ENCODE results near the gene CFH. TPM values are rescaled to one million over a fixed set of nuclear protein-coding genes. Genes with fewer than 3 reads are reported as not detected.
"Not testable (repeated sequence)": the region's sequence is repeated elsewhere in the genome, so short reads cannot be mapped to it uniquely, and the experiment has no call there.

The CFH gene
- total RNA-seq, 1 donor = 164 TPM

- Histone ChIP-seq H3K4me2 (ENCODE audit: insufficient read depth, low read length) (no peak overlapping the region), H3K4me3 (ENCODE audit: insufficient read depth, low read length) (no peak overlapping the region), H3K79me2 (ENCODE audit: insufficient read depth, low read length) (no peaks in the 10 kb centered on the region), H2AFZ (ENCODE audit: low read length) (no peak overlapping the region), H3K9me3 (ENCODE audit: low read depth, low read length) (no peaks in the 10 kb centered on the region), H3K36me3 (ENCODE audit: insufficient read depth, low read length) (no peaks in the 10 kb centered on the region), H3K27me3 (ENCODE audit: insufficient read depth, low read length) (no peaks in the 10 kb centered on the region), H3K27ac (ENCODE audit: low read depth, low read length) (no peak overlapping the region), H4K20me1 (ENCODE audit: insufficient read depth, low read length) (no peaks in the 10 kb centered on the region), H3K4me1 (ENCODE audit: insufficient read depth, low read length) (no peaks in the 10 kb centered on the region)
- TF ChIP-seq, protein P1, sequence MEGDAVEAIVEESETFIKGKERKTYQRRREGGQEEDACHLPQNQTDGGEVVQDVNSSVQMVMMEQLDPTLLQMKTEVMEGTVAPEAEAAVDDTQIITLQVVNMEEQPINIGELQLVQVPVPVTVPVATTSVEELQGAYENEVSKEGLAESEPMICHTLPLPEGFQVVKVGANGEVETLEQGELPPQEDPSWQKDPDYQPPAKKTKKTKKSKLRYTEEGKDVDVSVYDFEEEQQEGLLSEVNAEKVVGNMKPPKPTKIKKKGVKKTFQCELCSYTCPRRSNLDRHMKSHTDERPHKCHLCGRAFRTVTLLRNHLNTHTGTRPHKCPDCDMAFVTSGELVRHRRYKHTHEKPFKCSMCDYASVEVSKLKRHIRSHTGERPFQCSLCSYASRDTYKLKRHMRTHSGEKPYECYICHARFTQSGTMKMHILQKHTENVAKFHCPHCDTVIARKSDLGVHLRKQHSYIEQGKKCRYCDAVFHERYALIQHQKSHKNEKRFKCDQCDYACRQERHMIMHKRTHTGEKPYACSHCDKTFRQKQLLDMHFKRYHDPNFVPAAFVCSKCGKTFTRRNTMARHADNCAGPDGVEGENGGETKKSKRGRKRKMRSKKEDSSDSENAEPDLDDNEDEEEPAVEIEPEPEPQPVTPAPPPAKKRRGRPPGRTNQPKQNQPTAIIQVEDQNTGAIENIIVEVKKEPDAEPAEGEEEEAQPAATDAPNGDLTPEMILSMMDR (IDR thresholded peaks at IDR 0.05; ENCODE audit: extremely low read depth, low read depth, low read length) = no peak
- no peak for DNase-seq (ENCODE audit: insufficient read length, low spot score, missing footprints)
These were observed 127.2 kb downstream of the CFH start for GRCh38 chr1:196779093-196779492.

DNA sequence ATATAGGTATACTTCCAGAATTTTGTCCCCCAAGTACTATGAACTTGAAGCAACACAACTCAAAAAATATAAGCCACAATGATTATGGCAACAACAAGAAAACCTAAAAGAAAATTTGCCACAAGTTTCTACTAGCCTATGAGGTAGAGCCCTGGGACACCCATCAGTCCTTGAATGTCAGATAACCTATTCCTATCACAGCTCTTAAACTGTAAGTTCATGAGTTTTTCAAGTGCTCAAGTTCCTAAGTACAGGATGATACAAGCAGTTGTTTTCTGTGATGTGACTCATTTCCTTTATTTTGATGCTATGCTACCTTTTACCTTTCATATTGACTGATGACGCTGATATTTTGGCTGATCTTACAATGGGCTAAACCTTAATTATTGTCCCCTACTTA, 139.4 kb downstream of the CFH start:
- H2AFZ ChIP-seq (ENCODE audit: low read length); DNase-seq (ENCODE audit: insufficient read length, low spot score, missing footprints); H3K4me2 ChIP-seq (ENCODE audit: insufficient read depth, low read length); H3K27ac ChIP-seq (ENCODE audit: low read depth, low read length); H3K36me3 ChIP-seq (ENCODE audit: insufficient read depth, low read length); H3K4me1 ChIP-seq (ENCODE audit: insufficient read depth, low read length); H3K9me3 ChIP-seq (ENCODE audit: low read depth, low read length); H3K4me3 ChIP-seq (ENCODE audit: insufficient read depth, low read length); H3K27me3 ChIP-seq (ENCODE audit: insufficient read depth, low read length); H3K79me2 ChIP-seq (ENCODE audit: insufficient read depth, low read length); H4K20me1 ChIP-seq (ENCODE audit: insufficient read depth, low read length): not testable (repeated sequence)

- not testable (repeated sequence) for H3K4me3 ChIP-seq (ENCODE audit: insufficient read depth, low read length); H3K36me3 ChIP-seq (ENCODE audit: insufficient read depth, low read length); H3K27ac ChIP-seq (ENCODE audit: low read depth, low read length); H3K79me2 ChIP-seq (ENCODE audit: insufficient read depth, low read length); H2AFZ ChIP-seq (ENCODE audit: low read length); H3K4me1 ChIP-seq (ENCODE audit: insufficient read depth, low read length); H4K20me1 ChIP-seq (ENCODE audit: insufficient read depth, low read length); DNase-seq (ENCODE audit: insufficient read length, low spot score, missing footprints); H3K27me3 ChIP-seq (ENCODE audit: insufficient read depth, low read length); H3K4me2 ChIP-seq (ENCODE audit: insufficient read depth, low read length); H3K9me3 ChIP-seq (ENCODE audit: low read depth, low read length)
These were observed 142.3 kb downstream of the CFH start for GRCh38 chr1:196794103-196794502.

Other genes starting within 250 kb of the CFH start
- gene KCNT2, start 43.6 kb upstream of the CFH start, total RNA-seq = 6.2 and 10.5 TPM in 2 replicates
- gene CFHR3, start 122.8 kb downstream of the CFH start, total RNA-seq = 0.36 TPM in 1 of 2 replicates, not detected in the other
- gene CFHR1, start 167.7 kb downstream of the CFH start, total RNA-seq = not detected in 2 replicates
- gene CFHR4, start 236.0 kb downstream of the CFH start, total RNA-seq = not detected in 2 replicates